Stimulated activated CD8-positive, alpha-beta memory T cell treated with anti-CD3 and anti-CD28 coated beads, Interleukin-7, amount 100 ng/mL, for 1 hour (primary cell): ENCODE measurements around the gene SSNA1.

Source experiments
- DNase-seq, 2 donors: peaks; one replicate each; pipeline ENCODE4 v3.0.0-alpha.2; 2020; ENCODE audit warnings: low read depth in 2 of 2

Gene SSNA1

GRCh38 chr9:137184881-137185660, 3.4 kb upstream of the SSNA1 start:
- no peak for DNase-seq

GRCh38 chr9:137185921-137186320, 2.6 kb upstream of the SSNA1 start:
- no peak for DNase-seq

GRCh38 chr9:137186385-137186784, 2.1 kb upstream of the SSNA1 start:
- DNase-seq = no peak

GRCh38 chr9:137187386-137187785, 1.1 kb upstream of the SSNA1 start:
- DNase-seq = no peak

- no peak for DNase-seq
These were observed 388 bp upstream of the SSNA1 start for GRCh38 chr9:137188086-137188489.

- no peak for DNase-seq
These were observed 1.1 kb downstream of the SSNA1 start for GRCh38 chr9:137189297-137190295.

GRCh38 chr9:137190315-137190856, 1.9 kb downstream of the SSNA1 start:
- no peak for DNase-seq

GRCh38 chr9:137191245-137191644, 2.8 kb downstream of the SSNA1 start:
- no peak for DNase-seq

- DNase-seq = no peak
These were observed 3.4 kb downstream of the SSNA1 start for GRCh38 chr9:137191691-137192447.

GRCh38 chr9:137192448-137192780, 3.9 kb downstream of the SSNA1 start:
- no peak for DNase-seq

- no peak for DNase-seq
These were observed 4.4 kb downstream of the SSNA1 start for GRCh38 chr9:137192859-137193258.

- no peak for DNase-seq
These were observed 5.3 kb downstream of the SSNA1 start for GRCh38 chr9:137193771-137194170.

GRCh38 chr9:137194388-137194787, 5.9 kb downstream of the SSNA1 start:
- DNase-seq = no peak

GRCh38 chr9:137194909-137195308, 6.4 kb downstream of the SSNA1 start:
- DNase-seq = no peak

- no peak for DNase-seq
These were observed 7.2 kb downstream of the SSNA1 start for GRCh38 chr9:137195525-137196220.

GRCh38 chr9:137198051-137198901, 9.8 kb downstream of the SSNA1 start:
- DNase-seq = no peak

GRCh38 chr9:137198902-137199283, 10.4 kb downstream of the SSNA1 start:
- no peak for DNase-seq

GRCh38 chr9:137199411-137200121, 11.1 kb downstream of the SSNA1 start:
- no peak for DNase-seq
